Rectal smooth muscle tissue (tissue), 1 donor: ENCODE data around the gene NAA20.
"Not testable (repeated sequence)": the region's sequence is repeated elsewhere in the genome, so short reads cannot be mapped to it uniquely, and the experiment has no call there.

Source experiments
- H3K27ac ChIP-seq: one replicate; pipeline ENCODE4 v1.7.0; 2013; ENCODE audit warnings: low read depth, low read length, inconsistent platforms
- H3K27me3 ChIP-seq: one replicate; pipeline ENCODE4 v1.7.0; 2013; ENCODE audit warnings: low read length; ENCODE audit not compliant: control insufficient read depth, insufficient read depth
- H3K36me3 ChIP-seq: one replicate; pipeline ENCODE4 v1.7.0; 2013; ENCODE audit warnings: low read length; ENCODE audit not compliant: control insufficient read depth, insufficient read depth
- H3K4me1 ChIP-seq: one replicate; pipeline ENCODE4 v1.7.0; 2013; ENCODE audit warnings: low read length; ENCODE audit not compliant: control insufficient read depth, insufficient read depth
- H3K4me3 ChIP-seq: one replicate; pipeline ENCODE4 v1.7.0; 2013; ENCODE audit warnings: low read length
- H3K9ac ChIP-seq: one replicate; pipeline ENCODE4 v1.7.0; 2013; ENCODE audit warnings: low read length

NAA20 gene

DNA sequence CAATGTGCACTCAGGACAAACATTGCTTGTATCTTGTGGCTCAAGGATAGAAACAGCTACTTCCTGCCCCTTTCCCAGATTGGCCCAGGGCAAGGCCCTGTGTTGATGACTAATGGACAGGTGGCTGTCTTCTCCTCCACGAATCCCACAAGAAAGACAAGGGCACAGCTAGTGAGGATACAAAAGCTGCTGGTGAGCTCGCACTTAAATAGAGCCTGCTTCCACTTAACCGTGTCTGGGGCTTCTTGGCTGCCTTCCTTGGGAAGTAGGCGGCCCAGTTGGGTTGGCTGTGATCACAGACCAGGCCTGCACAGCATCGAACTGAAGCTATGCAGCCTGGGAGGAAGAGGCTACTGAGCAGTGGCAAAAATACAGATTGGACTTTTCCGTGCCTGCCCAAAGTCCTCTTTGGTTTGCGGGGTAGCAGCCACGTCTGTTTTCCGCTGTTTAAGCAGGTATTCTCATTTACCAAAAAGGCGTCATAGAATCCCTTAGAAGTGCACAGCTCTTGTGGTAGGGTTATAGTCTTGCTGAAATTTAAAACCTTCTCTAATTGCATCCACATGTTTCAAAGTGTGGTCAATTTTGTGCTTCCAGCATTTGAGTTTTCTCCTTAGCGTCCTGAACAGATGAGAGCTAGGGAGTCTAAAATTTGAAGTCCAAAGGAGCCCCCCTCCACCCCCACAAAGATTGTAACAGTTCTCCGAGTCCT is 23.0 kb upstream of the NAA20 start:
- H3K4me1 ChIP-seq = peaks cover 33% of the 10 kb centered on the region
- H3K4me3 ChIP-seq = no peak overlapping the region
- H3K27ac ChIP-seq = peak overlapping the region; percentile 75
- peaks cover 13% of the 10 kb centered on the region for H3K36me3 ChIP-seq
- no peaks in the 10 kb centered on the region for H3K27me3 ChIP-seq
- no peak overlapping the region for H3K9ac ChIP-seq

DNA sequence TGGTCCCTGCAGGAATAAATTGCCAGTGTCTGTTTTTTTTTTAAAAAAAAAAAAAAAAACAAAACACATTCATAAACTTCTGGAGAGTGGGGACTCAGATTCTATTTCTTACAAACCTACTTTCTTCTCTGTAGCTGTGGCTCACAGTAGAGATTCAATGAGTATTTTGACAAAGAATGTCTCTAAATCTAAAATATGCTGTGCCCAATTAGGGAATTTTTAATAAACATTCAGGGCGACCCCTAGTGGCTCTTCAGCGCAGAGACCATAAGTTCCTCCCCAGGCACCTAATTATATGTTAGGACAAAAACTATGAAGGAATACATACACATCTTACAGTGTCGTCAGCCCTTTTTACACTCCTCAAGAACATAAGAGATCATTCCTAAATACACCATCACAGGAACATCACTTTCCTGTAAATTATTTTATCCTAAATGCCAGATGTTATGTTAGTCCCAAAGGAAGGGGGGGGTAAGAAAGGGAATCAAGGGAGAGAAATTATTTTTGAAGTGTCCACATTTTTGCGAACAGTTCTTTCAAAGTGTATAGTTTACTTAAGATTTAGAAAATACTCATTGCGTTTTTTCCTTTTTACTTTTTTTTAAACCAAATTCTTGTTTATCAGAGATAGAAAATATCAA is 21.8 kb upstream of the NAA20 start:
- no peaks in the 10 kb centered on the region for H3K27me3 ChIP-seq
- H3K9ac ChIP-seq = no peak overlapping the region
- peaks cover 14% of the 10 kb centered on the region for H3K36me3 ChIP-seq
- no peak overlapping the region for H3K4me3 ChIP-seq
- H3K27ac ChIP-seq = no peak overlapping the region
- peaks cover 33% of the 10 kb centered on the region for H3K4me1 ChIP-seq

- Histone ChIP-seq H3K36me3 (peaks cover 18% of the 10 kb centered on the region), H3K4me3 (no peak overlapping the region), H3K9ac (no peak overlapping the region), H3K4me1 (peaks cover 33% of the 10 kb centered on the region), H3K27ac (no peak overlapping the region), H3K27me3 (no peaks in the 10 kb centered on the region)
These were observed 20.9 kb upstream of the NAA20 start for GRCh38 chr20:19996222-19996621.

DNA sequence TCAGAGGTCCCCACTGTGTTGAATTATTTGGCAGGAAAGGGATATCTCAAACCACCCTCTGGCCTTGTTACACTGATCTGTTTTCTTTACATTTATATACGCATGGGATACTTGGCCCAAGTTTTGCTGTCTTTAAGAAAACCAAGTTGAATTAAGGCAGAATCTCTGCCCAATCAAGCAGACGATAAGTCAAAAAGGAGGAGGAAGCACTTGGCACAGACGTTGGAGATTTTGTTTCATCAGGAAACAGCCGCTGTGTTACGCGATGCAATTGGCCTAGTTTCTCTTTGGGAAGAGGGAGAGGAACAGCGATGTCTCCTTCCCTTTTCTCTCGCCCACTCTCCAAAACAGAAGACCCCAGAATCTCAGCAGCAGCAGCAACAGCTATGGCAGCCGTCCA is 20.2 kb upstream of the NAA20 start:
- peaks cover 18% of the 10 kb centered on the region for H3K36me3 ChIP-seq
- no peak overlapping the region for H3K4me3 ChIP-seq
- H3K27ac ChIP-seq = peak overlapping the region; percentile 47
- H3K4me1 ChIP-seq = peaks cover 33% of the 10 kb centered on the region
- H3K9ac ChIP-seq = no peak overlapping the region
- H3K27me3 ChIP-seq = no peaks in the 10 kb centered on the region

DNA sequence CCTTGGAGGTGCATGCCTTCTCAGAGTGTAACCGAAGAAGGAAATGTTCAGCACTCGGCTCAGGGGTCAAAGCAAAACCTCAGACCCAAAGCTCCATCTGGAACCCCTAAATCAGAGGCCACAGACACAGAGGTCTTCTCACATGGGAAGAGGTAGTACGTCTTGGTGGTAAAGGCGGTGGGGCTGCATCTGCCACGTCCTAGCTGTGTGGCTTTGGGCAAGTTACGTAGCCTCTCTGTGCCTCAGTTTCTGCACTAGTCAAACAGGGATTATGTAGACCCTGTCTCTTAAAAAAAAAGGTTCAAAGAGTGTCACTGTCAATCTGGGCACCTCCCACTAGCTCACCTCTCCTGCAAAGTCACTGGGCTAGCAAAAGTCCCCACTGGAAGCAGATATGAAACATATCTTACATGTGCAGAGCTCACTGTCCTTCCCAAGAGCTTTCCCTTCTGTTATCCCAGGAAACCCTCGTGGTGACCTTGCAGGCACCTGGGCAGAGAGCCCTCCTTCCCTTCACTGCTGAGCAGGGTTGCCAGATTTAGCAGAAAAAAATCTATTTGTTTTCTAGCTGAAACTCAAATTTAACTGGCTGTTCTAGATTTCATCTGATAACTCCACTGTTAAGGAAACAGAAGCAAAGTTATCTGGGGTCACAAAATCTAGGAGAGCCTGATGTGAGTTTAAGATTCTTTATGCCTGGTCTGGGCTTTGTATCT is 18.0 kb upstream of the NAA20 start:
- H3K9ac ChIP-seq = no peak overlapping the region
- peaks cover 27% of the 10 kb centered on the region for H3K4me1 ChIP-seq
- H3K36me3 ChIP-seq = peaks cover 18% of the 10 kb centered on the region
- H3K4me3 ChIP-seq = no peak overlapping the region
- no peaks in the 10 kb centered on the region for H3K27me3 ChIP-seq
- no peak overlapping the region for H3K27ac ChIP-seq

GRCh38 chr20:20000211-20000968 is 16.8 kb upstream of the NAA20 start:
- Histone ChIP-seq H3K27me3 (no peaks in the 10 kb centered on the region), H3K27ac (no peak overlapping the region)

DNA sequence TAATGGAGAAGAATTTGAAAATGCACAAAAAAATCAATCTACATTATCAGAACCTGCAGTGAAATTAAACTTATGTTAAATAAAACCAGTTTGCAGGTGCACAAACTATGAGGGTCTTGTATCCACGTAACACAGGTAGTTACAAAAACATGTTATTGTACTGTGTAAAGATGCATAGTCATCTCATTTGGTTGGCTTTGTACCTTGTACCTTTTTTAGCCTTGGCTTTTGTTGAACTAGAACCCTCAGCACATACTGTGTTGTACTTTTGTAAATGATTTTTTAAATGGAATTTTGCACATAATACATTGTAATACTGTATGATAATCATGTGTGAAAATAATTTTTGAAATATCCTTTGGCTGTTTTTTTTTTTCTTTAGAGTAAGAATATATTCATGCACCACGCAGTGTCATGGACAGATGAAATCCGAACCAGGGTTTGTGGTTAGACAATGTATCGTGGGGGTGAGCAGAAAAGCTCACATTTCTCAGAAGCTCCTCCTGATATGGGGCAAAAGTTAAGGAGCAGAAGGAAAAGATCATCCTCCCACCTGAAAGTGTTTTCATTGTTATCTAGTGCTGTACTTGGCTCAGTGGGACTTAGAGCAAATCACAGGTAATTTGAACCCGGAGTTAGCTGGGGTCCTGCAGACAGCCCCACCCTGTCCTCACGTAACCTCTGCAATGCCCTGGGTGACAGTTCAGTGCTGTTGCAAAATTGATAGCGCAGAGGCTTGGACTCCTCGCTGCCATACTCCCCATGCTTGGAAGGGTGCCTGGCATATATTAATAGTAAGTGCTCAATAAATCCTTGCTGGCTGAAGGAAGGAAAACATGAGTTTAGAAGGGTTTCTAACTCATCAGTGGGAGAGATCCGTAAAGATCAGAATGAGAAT is 14.8 kb upstream of the NAA20 start:
- Histone ChIP-seq H3K27me3 (no peaks in the 10 kb centered on the region), H3K4me1 (peaks cover 11% of the 10 kb centered on the region), H3K27ac (peak overlapping the region; percentile 1), H3K4me3 (no peak overlapping the region), H3K36me3 (peaks cover 12% of the 10 kb centered on the region), H3K9ac (no peak overlapping the region)

More at GRCh38 chr20:20000211-20000968, 16.8 kb upstream of the NAA20 start:
- no peak overlapping the region for H3K9ac ChIP-seq
- H3K4me3 ChIP-seq = no peak overlapping the region
- H3K4me1 ChIP-seq = peaks cover 14% of the 10 kb centered on the region
- H3K36me3 ChIP-seq = peaks cover 18% of the 10 kb centered on the region

DNA sequence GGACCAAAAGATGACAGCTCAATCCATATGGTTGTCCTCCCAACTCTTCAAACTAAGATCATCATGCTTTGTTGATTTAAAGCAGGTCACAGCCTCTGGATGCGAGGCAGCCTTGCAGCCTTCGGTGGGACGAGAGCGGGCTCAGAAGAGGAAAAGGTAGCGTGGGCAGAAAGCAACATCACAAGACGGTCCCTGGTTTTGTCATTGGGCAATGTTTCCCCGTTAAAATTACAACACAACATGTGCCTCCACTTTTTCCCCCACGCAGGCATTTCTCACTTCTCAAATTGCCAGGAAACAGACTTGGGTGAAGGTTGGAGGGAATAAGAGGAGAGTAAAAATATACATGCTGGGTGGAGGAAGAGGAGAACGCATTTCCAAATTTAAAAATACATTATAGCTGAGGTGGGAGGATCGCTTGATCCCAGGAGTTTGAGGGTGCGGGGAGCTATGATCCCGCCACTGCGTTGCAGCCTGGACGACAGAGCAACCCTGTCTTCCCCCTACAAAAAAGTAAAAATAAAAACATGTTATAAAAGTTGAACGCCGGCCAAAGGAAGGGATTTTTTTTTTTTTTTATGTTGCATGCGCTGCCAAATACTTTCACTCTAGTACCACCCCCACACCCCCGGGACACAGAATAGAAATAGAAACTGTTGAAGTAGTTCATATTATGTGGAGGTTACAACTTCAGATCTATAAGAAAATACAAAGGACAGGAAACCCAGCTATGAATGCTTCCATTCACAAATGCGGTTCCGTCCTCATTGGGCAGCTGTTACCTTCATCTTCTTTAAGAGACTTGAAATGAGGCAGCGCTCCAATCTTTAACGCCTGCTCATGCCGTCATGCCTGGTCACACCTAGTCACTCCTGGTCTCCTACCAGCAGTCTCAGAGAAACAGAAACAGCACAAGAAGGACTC is 13.9 kb upstream of the NAA20 start:
- H3K4me1 ChIP-seq = peaks cover 11% of the 10 kb centered on the region
- H3K9ac ChIP-seq = no peak overlapping the region
- peak overlapping the region; percentile 63 for H3K27ac ChIP-seq
- peak overlapping the region; percentile 45 for H3K4me3 ChIP-seq
- H3K36me3 ChIP-seq = peaks cover 12% of the 10 kb centered on the region
- no peaks in the 10 kb centered on the region for H3K27me3 ChIP-seq

DNA sequence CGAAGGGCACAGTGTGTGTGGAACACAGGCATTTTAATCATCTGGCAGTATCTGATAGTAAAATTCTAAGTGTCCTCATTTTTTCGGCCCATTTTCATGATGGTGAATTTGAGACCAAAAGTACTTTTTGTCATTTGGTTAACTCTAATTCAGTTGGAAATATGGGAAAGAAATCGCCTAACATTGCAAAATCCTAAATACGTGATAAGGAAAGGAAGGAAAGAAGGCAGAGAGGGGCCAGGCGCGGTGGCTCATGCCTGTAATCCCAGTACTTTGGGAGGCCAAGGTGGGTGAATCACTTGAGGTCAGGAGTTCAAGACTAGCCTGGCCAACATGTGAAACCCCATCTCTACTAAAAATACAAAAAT is 13.2 kb upstream of the NAA20 start:
- H3K36me3 ChIP-seq, H3K27me3 ChIP-seq, H3K9ac ChIP-seq: not testable (repeated sequence)
- Histone ChIP-seq H3K27ac (peak overlapping the region; percentile 63), H3K4me1 (peaks cover 11% of the 10 kb centered on the region), H3K4me3 (peak overlapping the region; percentile 45)

- H3K27ac ChIP-seq = no peak overlapping the region
- no peak overlapping the region for H3K4me3 ChIP-seq
- no peak overlapping the region for H3K9ac ChIP-seq
- peaks cover 11% of the 10 kb centered on the region for H3K4me1 ChIP-seq
- no peaks in the 10 kb centered on the region for H3K27me3 ChIP-seq
- H3K36me3 ChIP-seq = peaks cover 4% of the 10 kb centered on the region
These were observed 11.8 kb upstream of the NAA20 start for GRCh38 chr20:20005342-20005741.

- H3K27ac ChIP-seq = no peak overlapping the region
These were observed 7.3 kb upstream of the NAA20 start for GRCh38 chr20:20009784-20010253.

More at GRCh38 chr20:20009784-20010253, 7.3 kb upstream of the NAA20 start:
- Histone ChIP-seq H3K4me1 (peaks cover 9% of the 10 kb centered on the region), H3K9ac (no peak overlapping the region), H3K36me3 (no peaks in the 10 kb centered on the region), H3K27me3 (no peaks in the 10 kb centered on the region), H3K4me3 (no peak overlapping the region)
